22Rv1 (cell line): Measurements from ENCODE around the gene LCP2.

Experiments used
- H3K27ac ChIP-seq: fragments of 450-650 bp; 2 replicates; pipeline ENCODE4 v1.5.1; 2017
- CTCF ChIP-seq: fragments of 450-650 bp; IDR thresholded peaks from 2 replicates; pipeline ENCODE4 v1.5.1; 2017; ENCODE audit warnings: mild to moderate bottlenecking
- ZFX ChIP-seq: fragments of 450-650 bp; IDR thresholded peaks from 2 replicates; pipeline ENCODE4 v1.6.1; 2017; ENCODE audit warnings: antibody characterized with exemption, borderline replicate concordance

LCP2 gene

GRCh38 chr5:170297589-170298462, at the start of gene LCP2:
LCP2 (minus strand) TSS chr5:170297777; CDS start chr5:170297611, 166 bp downstream.
- no peak within 1 kb of the TSS for H3K27ac ChIP-seq
- no peak for TF ChIP-seq CTCF
- TF ChIP-seq ZFX, result no peak

- no peak for TF ChIP-seq ZFX
- TF ChIP-seq CTCF, result no peak
- no peak overlapping the region for H3K27ac ChIP-seq
Observed at GRCh38 chr5:170347022-170347567, 49.5 kb upstream of the LCP2 start.

GRCh38 chr5:170345971-170346370, 48.4 kb upstream of the LCP2 start:
- TF ChIP-seq ZFX (no peak), CTCF (no peak)

GRCh38 chr5:170343177-170343576, 45.6 kb upstream of the LCP2 start:
- TF ChIP-seq CTCF, result no peak
- no peak overlapping the region for H3K27ac ChIP-seq

More at GRCh38 chr5:170345971-170346370, 48.4 kb upstream of the LCP2 start:
- no peak overlapping the region for H3K27ac ChIP-seq

- no peak for TF ChIP-seq ZFX
- TF ChIP-seq CTCF, result no peak
- no peak overlapping the region for H3K27ac ChIP-seq
Observed at GRCh38 chr5:170342153-170342725, 44.7 kb upstream of the LCP2 start.

- no peak overlapping the region for H3K27ac ChIP-seq
- TF ChIP-seq ZFX (no peak), CTCF (no peak)
Observed at GRCh38 chr5:170341545-170341944, 44.0 kb upstream of the LCP2 start.

- TF ChIP-seq ZFX, result no peak
- TF ChIP-seq CTCF, result no peak
- H3K27ac ChIP-seq, result no peak overlapping the region
Observed at GRCh38 chr5:170339780-170340167, 42.2 kb upstream of the LCP2 start.
